GM18858 (cell line): ENCODE results near the gene CCDC192.

Source experiments
- ATAC-seq: cut with Tn5 transposase; IDR thresholded peaks from one replicate; pipeline ENCODE4 v1.9.1; 2021; ENCODE audit not compliant: unreplicated experiment

CCDC192 gene

GRCh38 chr5:127970854-127971425, 267.7 kb downstream of the CCDC192 start:
- no peak for ATAC-seq

- ATAC-seq, result no peak
These were observed 272.8 kb downstream of the CCDC192 start for GRCh38 chr5:127975961-127976360.

GRCh38 chr5:127976525-127976924, 273.3 kb downstream of the CCDC192 start:
- ATAC-seq, result no peak

- ATAC-seq, result no peak
These were observed 274.0 kb downstream of the CCDC192 start for GRCh38 chr5:127976991-127977717.

- no peak for ATAC-seq
These were observed 275.6 kb downstream of the CCDC192 start for GRCh38 chr5:127978738-127979300.

GRCh38 chr5:127979475-127979874, 276.3 kb downstream of the CCDC192 start:
- no peak for ATAC-seq

GRCh38 chr5:127980843-127981242, 277.7 kb downstream of the CCDC192 start:
- ATAC-seq, result no peak

GRCh38 chr5:127981498-127981897, 278.3 kb downstream of the CCDC192 start:
- no peak for ATAC-seq

- ATAC-seq, result no peak
These were observed 282.7 kb downstream of the CCDC192 start for GRCh38 chr5:127985811-127986325.

- ATAC-seq, result no peak
These were observed 284.4 kb downstream of the CCDC192 start for GRCh38 chr5:127987354-127988145.

- ATAC-seq, result no peak
These were observed 285.1 kb downstream of the CCDC192 start for GRCh38 chr5:127988146-127988760.
